Peyer's patch (tissue), 4 donors: ENCODE measurements around the gene MAN2A1.

Experiments
- POLR2A ChIP-seq, 2 donors: fragments of 450-650 bp; IDR thresholded peaks; one replicate each; pipeline ENCODE4 v1.5.1; 2017; ENCODE audit warnings: antibody characterized with exemption in 2 of 2, mild to moderate bottlenecking in 2 of 2, moderate library complexity in 2 of 2
- TF ChIP-seq, protein P1 (sequence below), 6 experiments: fragments of 450-650 bp in 4 of 6; fragments of 200-600 bp in 2 of 6; sonication (generic) in 1 of 6; IDR thresholded peaks; one replicate each; pipeline ENCODE4 v1.5.1; 2017 to 2019; ENCODE audit warnings: antibody characterized with exemption in 6 of 6, mild to moderate bottlenecking in 3 of 6, moderate library complexity in 1 of 6

DNA sequence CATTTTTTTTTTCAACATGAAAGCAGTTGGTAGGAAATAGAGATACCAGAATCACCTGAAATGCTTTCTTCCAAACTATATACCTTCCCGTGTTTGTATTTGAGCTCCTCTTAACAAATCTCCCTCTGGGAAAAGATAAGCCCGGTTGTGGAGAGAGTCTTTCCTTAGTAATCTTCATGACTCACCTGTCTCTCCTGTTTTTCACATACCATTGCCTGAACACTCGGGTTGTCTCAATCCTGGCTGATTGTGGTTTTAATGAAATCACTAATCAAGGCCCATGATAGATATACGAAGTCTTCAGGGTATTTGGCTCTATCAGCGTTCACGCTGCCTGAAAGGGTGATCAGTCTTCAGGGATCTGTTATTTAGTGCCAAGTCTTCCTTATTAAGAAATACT lies 136.7 kb downstream of the MAN2A1 start:
- TF ChIP-seq, protein P1, sequence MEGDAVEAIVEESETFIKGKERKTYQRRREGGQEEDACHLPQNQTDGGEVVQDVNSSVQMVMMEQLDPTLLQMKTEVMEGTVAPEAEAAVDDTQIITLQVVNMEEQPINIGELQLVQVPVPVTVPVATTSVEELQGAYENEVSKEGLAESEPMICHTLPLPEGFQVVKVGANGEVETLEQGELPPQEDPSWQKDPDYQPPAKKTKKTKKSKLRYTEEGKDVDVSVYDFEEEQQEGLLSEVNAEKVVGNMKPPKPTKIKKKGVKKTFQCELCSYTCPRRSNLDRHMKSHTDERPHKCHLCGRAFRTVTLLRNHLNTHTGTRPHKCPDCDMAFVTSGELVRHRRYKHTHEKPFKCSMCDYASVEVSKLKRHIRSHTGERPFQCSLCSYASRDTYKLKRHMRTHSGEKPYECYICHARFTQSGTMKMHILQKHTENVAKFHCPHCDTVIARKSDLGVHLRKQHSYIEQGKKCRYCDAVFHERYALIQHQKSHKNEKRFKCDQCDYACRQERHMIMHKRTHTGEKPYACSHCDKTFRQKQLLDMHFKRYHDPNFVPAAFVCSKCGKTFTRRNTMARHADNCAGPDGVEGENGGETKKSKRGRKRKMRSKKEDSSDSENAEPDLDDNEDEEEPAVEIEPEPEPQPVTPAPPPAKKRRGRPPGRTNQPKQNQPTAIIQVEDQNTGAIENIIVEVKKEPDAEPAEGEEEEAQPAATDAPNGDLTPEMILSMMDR (IDR thresholded peaks at IDR 0.05) = no peak
- TF ChIP-seq POLR2A (IDR thresholded peaks at IDR 0.05) = no peak
